K562 (cell line): ENCODE measurements around the gene ADAMTSL3. TPM values are rescaled to one million over a fixed set of nuclear protein-coding genes. Genes with fewer than 3 reads are reported as not detected.

ENCODE experiments used
- ATAC-seq: fragments of 200-7000 bp; cut with Tn5 transposase; 3 replicates; pipeline ENCODE4 v1.9.1; 2020; ENCODE audit warnings: moderate library complexity
- BruUV-seq: library from RNA; stranded (reverse); fragments of 400-500 nt; replicated peaks from 2 replicates; lab custom pipeline; 2021; lab: Mats Ljungman, UMichigan
- CTCF ChIA-PET: fragments of 300-600 bp; formaldehyde crosslinking; extraction: SDS; loops from one replicate; lab custom pipeline; 2021; ENCODE audit warnings: low intra/inter-chr PET ratio; lab: Yijun Ruan, JAX
- POLR2A ChIA-PET: fragments of 300-600, 350-650 bp; sonication (Branson Sonifier 250); formaldehyde crosslinking; extraction: SDS; loops from one replicate; lab custom pipeline; 2021; ENCODE audit warnings: antibody characterized with exemption, inconsistent platforms; lab: Yijun Ruan, JAX
- DNase-seq, 4 experiments: peaks; one replicate each; pipeline versions ENCODE4 v3.0.0 to v3.0.0-alpha.2; 2011 to 2018; ENCODE audit warnings: low spot score in 3 of 4, mixed read lengths in 3 of 4; ENCODE audit errors: extremely low read depth in 1 of 4
- FAIRE-seq: peaks from 2 replicates; lab custom pipeline; 2011; peaks lifted over from hg19 to GRCh38; lab: Jason Lieb, UNC
- H2AFZ ChIP-seq: 2 replicates; pipeline ENCODE4 v1.6.0; 2011; ENCODE audit warnings: low read depth, low read length, control low read depth, inconsistent platforms
- H3K27ac ChIP-seq: fragments of 200-600 bp; 3 replicates; pipeline ENCODE4 v1.8.0; 2011; ENCODE audit warnings: low read depth, mild to moderate bottlenecking, control low read depth, inconsistent platforms, low read length, moderate library complexity, mixed read lengths; ENCODE audit errors: extremely low read depth
- H3K27me3 ChIP-seq, 2 experiments: fragments of 300-600 bp in 1 of 2; 2 replicates in 1 of 2; 3 replicates in 1 of 2; pipeline versions ENCODE4 v1.6.0 to v1.8.0; 2011; ENCODE audit warnings: inconsistent platforms in 2 of 2, low read length in 2 of 2, mild to moderate bottlenecking in 1 of 2, mixed read lengths in 1 of 2, moderate library complexity in 1 of 2; ENCODE audit not compliant: control insufficient read depth in 2 of 2, insufficient read depth in 2 of 2
- H3K36me3 ChIP-seq: fragments of 300-600 bp; 3 replicates; pipeline ENCODE4 v1.8.0; 2011; ENCODE audit warnings: mild to moderate bottlenecking, low read length, inconsistent platforms; ENCODE audit not compliant: control insufficient read depth, insufficient read depth
- H3K4me1 ChIP-seq, 2 experiments: fragments of 200-600 bp in 1 of 2; replicated peaks in 1 of 2; 2 replicates in 1 of 2; 3 replicates in 1 of 2; pipeline versions ENCODE4 v1.5.1 to v1.8.0; 2011; ENCODE audit warnings: inconsistent platforms in 2 of 2, low read length in 2 of 2, mild to moderate bottlenecking in 1 of 2, mixed read lengths in 1 of 2, moderate library complexity in 1 of 2; ENCODE audit not compliant: control insufficient read depth in 2 of 2, insufficient read depth in 2 of 2
- H3K4me2 ChIP-seq: 2 replicates; pipeline ENCODE4 v1.6.1; 2011; ENCODE audit warnings: low read length, control low read depth, inconsistent platforms, mixed read lengths; ENCODE audit not compliant: insufficient read depth
- H3K4me3 ChIP-seq: fragments of 200-600 bp; sonication (generic), shearing (Covaris generic); 2 replicates; pipeline ENCODE4 v1.5.1; 2016; ENCODE audit warnings: control low read depth, inconsistent platforms
- H3K79me2 ChIP-seq: fragments of 200-600 bp; 3 replicates; pipeline ENCODE4 v1.8.0; 2011; ENCODE audit warnings: low read length, inconsistent platforms; ENCODE audit not compliant: control insufficient read depth, insufficient read depth
- H3K9ac ChIP-seq, 2 experiments: 2 replicates each; pipeline versions ENCODE4 v1.6.0 to v1.6.1; 2011; ENCODE audit warnings: low read depth in 2 of 2, low read length in 2 of 2, control low read depth in 1 of 2, inconsistent platforms in 1 of 2, mild to moderate bottlenecking in 1 of 2, mixed read lengths in 1 of 2; ENCODE audit not compliant: insufficient read depth in 1 of 2
- H3K9me1 ChIP-seq: one replicate; pipeline ENCODE4 v1.6.0; 2011; ENCODE audit warnings: inconsistent platforms, mild to moderate bottlenecking, low read length, moderate library complexity; ENCODE audit not compliant: control insufficient read depth, insufficient read depth
- H3K9me3 ChIP-seq: replicated peaks from 2 replicates; pipeline ENCODE4 v1.5.1; 2011; ENCODE audit warnings: low read depth, low read length, inconsistent platforms; ENCODE audit not compliant: control insufficient read depth, insufficient read depth
- H4K20me1 ChIP-seq: replicated peaks from 2 replicates; pipeline ENCODE4 v1.6.1; 2011; ENCODE audit warnings: low read length, inconsistent platforms, mixed read lengths; ENCODE audit not compliant: control insufficient read depth, insufficient read depth
- BRD4 ChIP-seq: fragments of 200-600 bp; sonication (generic); IDR thresholded peaks from 2 replicates; pipeline ENCODE4 v1.6.1; 2017; ENCODE audit warnings: inconsistent platforms
- CBX3 ChIP-seq, 2 experiments: IDR thresholded peaks; 1 replicate in 1 of 2; 2 replicates in 1 of 2; pipeline ENCODE4 v1.6.1; 2012; ENCODE audit warnings: inconsistent platforms in 2 of 2, low read length in 2 of 2, borderline replicate concordance in 1 of 2, control low read depth in 1 of 2
- HNRNPUL1 ChIP-seq: fragments of 200-400 bp; formaldehyde crosslinking; IDR thresholded peaks from 2 replicates; pipeline ENCODE4 v1.6.1; 2017; ENCODE audit warnings: low read length
- HSF4 ChIP-seq: fragments of 250-450 bp; sonication (Bioruptor Pico); IDR thresholded peaks from 2 replicates; pipeline ENCODE4 v2.1.2; 2022; ENCODE audit warnings: mild to moderate bottlenecking, moderate library complexity, borderline replicate concordance
- NBN ChIP-seq: fragments of 450-650 bp; IDR thresholded peaks from 2 replicates; pipeline ENCODE4 v1.6.1; 2016; ENCODE audit warnings: low read depth, mild to moderate bottlenecking
- PHB2 ChIP-seq: fragments of 450-650 bp; IDR thresholded peaks from 2 replicates; pipeline ENCODE4 v1.6.1; 2017; ENCODE audit warnings: low read depth
- PYGO2 ChIP-seq: fragments of 450-650 bp; IDR thresholded peaks from 2 replicates; pipeline ENCODE4 v1.6.1; 2016; ENCODE audit warnings: mild to moderate bottlenecking, missing genetic modification characterization, moderate library complexity, missing compliant biosample characterization
- SAP30 ChIP-seq: fragments of 200-600 bp; sonication (generic); IDR thresholded peaks from 2 replicates; pipeline ENCODE4 v1.6.1; 2012; ENCODE audit warnings: borderline replicate concordance, low read depth, mild to moderate bottlenecking, moderate library complexity, low read length, control low read depth, inconsistent platforms; ENCODE audit not compliant: insufficient read depth, poor library complexity, severe bottlenecking
- SIRT6 ChIP-seq: IDR thresholded peaks from one replicate; pipeline ENCODE4 v1.6.1; 2012; ENCODE audit warnings: low read depth, mild to moderate bottlenecking, control low read depth, inconsistent platforms, low read length, moderate library complexity
- TAF1 ChIP-seq: IDR thresholded peaks from 2 replicates; pipeline ENCODE4 v1.6.1; 2011; ENCODE audit warnings: mild to moderate bottlenecking, low read length, moderate library complexity; ENCODE audit not compliant: insufficient read depth, control insufficient read depth, severe bottlenecking; ENCODE audit errors: extremely low read depth
- TEAD4 ChIP-seq, 2 experiments: sonication (generic) in 1 of 2; formaldehyde crosslinking in 1 of 2; IDR thresholded peaks; 2 replicates each; pipeline versions ENCODE4 v1.6.1 to v1.8.0; 2012 to 2022; ENCODE audit warnings: borderline replicate concordance in 1 of 2, inconsistent platforms in 1 of 2, low read length in 1 of 2, mild to moderate bottlenecking in 1 of 2, missing genetic modification reagents in 1 of 2
- TFAM ChIP-seq: fragments of 250-450 bp; sonication (Bioruptor Pico); conservative IDR thresholded peaks from 2 replicates; pipeline ENCODE4 v1.5.0; 2021; ENCODE audit warnings: mild to moderate bottlenecking, moderate library complexity
- ZNF57 ChIP-seq: fragments of 450-650 bp; formaldehyde crosslinking; IDR thresholded peaks from 2 replicates; pipeline ENCODE4 v1.4.0; 2020; ENCODE audit warnings: mild to moderate bottlenecking, moderate library complexity
- in situ Hi-C: fragments of 300-500 bp; cut with MboI; formaldehyde crosslinking; loops from 4 replicates; pipeline ENCODE4 v1.15.0; 2018; ENCODE audit warnings: inconsistent platforms, mixed read lengths
- intact Hi-C: fragments of 100-400 bp; cut with micrococcal nuclease; formaldehyde crosslinking; loops from 2 replicates; pipeline ENCODE4 v1.14.2; 2022
- polyA plus RNA-seq, 8 experiments: library from polyadenylated mRNA; depleted of rRNA in 4 of 8; stranded (reverse) in 5 of 8; unstranded in 3 of 8; fragments of >200 nt; fragmentation: Nextera tagmentation in 2 of 8; fragmentation: Illumina TruSeq in 1 of 8; extraction: Ambion mirVana in 2 of 8; extraction: Trizol in 1 of 8; gene quantifications; 2 replicates each; pipeline versions ENCODE4 v1.2.1 to v1.2.3, GENCODE V29; 2011 to 2014; ENCODE audit warnings: inconsistent platforms in 1 of 8, missing spikeins in 1 of 8
- total RNA-seq, 7 experiments: library from RNA; depleted of rRNA in 6 of 7; stranded (reverse); fragments of >200 nt in 6 of 7; fragmentation: Illumina TruSeq in 2 of 7; extraction: Trizol in 2 of 7; gene quantifications; 2 replicates each; pipeline versions ENCODE4 v1.2.1 to v1.2.3, GENCODE V29; 2011 to 2021; ENCODE audit warnings: low replicate concordance in 1 of 7
- TF ChIP-seq, protein P1 (sequence below): fragments of 450-650 bp; IDR thresholded peaks from 2 replicates; pipeline ENCODE4 v1.6.1; 2017; ENCODE audit warnings: antibody characterized with exemption
- TF ChIP-seq, protein P2 (sequence below): fragments of 250-450 bp; sonication (Bioruptor Pico); IDR thresholded peaks from 2 replicates; pipeline ENCODE4 v1.5.0; 2021

Gene ADAMTSL3
- total and polyA plus RNA-seq, 9 of the 15 experiments (the other 6 are each of a cell fraction or from before 2014, with no cell fraction given) = 0.01 to 0.18 (median 0.07) TPM; not detected in 3

DNA sequence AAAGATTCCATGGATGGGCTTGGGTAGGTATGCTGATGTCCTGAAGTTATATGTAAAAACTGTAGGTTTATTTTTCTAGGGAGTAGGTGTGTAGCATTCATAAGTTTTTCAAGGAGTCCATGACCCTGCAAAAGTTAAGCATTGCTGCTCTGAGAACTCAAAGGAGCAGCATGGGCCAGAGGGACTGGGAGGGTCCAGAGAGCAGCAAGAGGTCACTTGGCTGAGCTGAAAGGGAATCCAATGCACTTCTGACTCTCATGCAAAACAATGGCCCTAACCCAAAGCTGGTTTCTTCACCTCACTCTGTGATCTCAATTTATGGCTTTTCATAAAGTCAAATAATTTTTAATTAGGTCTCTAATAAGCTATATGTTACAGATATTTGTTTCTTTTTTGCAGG is 383.4 kb downstream of the ADAMTSL3 start:
- no peaks in the 10 kb centered on the region for H3K79me2 ChIP-seq
- ChIA-PET POLR2A (no interaction called here), CTCF (interaction anchor here (0.6 kb wide), 1 partner anchor 238 kb away, joined by 4 read pairs; no protein-coding TSS in a partner anchor)
- no peak for TF ChIP-seq SIRT6
- no peak for TF ChIP-seq BRD4
- TF ChIP-seq, protein P1, sequence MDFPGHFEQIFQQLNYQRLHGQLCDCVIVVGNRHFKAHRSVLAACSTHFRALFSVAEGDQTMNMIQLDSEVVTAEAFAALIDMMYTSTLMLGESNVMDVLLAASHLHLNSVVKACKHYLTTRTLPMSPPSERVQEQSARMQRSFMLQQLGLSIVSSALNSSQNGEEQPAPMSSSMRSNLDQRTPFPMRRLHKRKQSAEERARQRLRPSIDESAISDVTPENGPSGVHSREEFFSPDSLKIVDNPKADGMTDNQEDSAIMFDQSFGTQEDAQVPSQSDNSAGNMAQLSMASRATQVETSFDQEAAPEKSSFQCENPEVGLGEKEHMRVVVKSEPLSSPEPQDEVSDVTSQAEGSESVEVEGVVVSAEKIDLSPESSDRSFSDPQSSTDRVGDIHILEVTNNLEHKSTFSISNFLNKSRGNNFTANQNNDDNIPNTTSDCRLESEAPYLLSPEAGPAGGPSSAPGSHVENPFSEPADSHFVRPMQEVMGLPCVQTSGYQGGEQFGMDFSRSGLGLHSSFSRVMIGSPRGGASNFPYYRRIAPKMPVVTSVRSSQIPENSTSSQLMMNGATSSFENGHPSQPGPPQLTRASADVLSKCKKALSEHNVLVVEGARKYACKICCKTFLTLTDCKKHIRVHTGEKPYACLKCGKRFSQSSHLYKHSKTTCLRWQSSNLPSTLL = no peak
- no peak for TF ChIP-seq HSF4 (CRISPR knock-in tag)
- TF ChIP-seq, protein P2, sequence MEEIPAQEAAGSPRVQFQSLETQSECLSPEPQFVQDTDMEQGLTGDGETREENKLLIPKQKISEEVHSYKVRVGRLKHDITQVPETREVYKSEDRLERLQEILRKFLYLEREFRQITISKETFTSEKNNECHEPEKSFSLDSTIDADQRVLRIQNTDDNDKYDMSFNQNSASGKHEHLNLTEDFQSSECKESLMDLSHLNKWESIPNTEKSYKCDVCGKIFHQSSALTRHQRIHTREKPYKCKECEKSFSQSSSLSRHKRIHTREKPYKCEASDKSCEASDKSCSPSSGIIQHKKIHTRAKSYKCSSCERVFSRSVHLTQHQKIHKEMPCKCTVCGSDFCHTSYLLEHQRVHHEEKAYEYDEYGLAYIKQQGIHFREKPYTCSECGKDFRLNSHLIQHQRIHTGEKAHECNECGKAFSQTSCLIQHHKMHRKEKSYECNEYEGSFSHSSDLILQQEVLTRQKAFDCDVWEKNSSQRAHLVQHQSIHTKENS = no peak
- TF ChIP-seq HNRNPUL1 = no peak
- no peak for TF ChIP-seq CBX3 (IDR thresholded peaks at IDR 0.05; ENCODE audit: borderline replicate concordance in 1 of 2, low read length in 2 of 2)
- TF ChIP-seq TAF1 = no peak
- no peak for TF ChIP-seq ZNF57 (CRISPR knock-in tag)
- TF ChIP-seq NBN = no peak
- TF ChIP-seq PHB2 = no peak
- TF ChIP-seq SAP30 = no peak
- TF ChIP-seq PYGO2 (tag) = no peak
- TF ChIP-seq TEAD4 (IDR thresholded peaks at IDR 0.05; ENCODE audit: low read length) = no peak
- TF ChIP-seq TEAD4 (CRISPR knock-in tag; IDR thresholded peaks at IDR 0.05; ENCODE audit: borderline replicate concordance) = no peak
- no peak for TF ChIP-seq TFAM (CRISPR knock-in tag)
- H3K9ac ChIP-seq = no peak overlapping the region
- no peak for ATAC-seq
- no TSS peak for BruUV-seq
- H3K27me3 ChIP-seq = 0 out of 5 replicates have a peak, but pooled peaks cover 0 to 2% of the 10 kb centered on the region in 2 experiments
- no peaks in the 10 kb centered on the region for H3K9me1 ChIP-seq
- intact Hi-C loops = no loop called here
- H3K4me2 ChIP-seq = no peak overlapping the region
- no peaks in the 10 kb centered on the region for H3K36me3 ChIP-seq
- no peak overlapping the region for H3K4me3 ChIP-seq
- no peaks in the 10 kb centered on the region for H4K20me1 ChIP-seq
- no peaks in the 10 kb centered on the region for H3K9me3 ChIP-seq
- H3K4me1 ChIP-seq = no peaks in the 10 kb centered on the region
- no peak for FAIRE-seq
- no peak for DNase-seq
- no peak overlapping the region for H3K27ac ChIP-seq
- in situ Hi-C loops = no loop called here
- no peak overlapping the region for H2AFZ ChIP-seq
